Measurements from ENCODE around the gene IPMK. TPM values are rescaled to one million over a fixed set of nuclear protein-coding genes. Genes with fewer than 3 reads are reported as not detected.

Gene IPMK
- total and polyA plus RNA-seq, 5 donors: 1.2 to 2.6 (median 2.1) TPM

DNA sequence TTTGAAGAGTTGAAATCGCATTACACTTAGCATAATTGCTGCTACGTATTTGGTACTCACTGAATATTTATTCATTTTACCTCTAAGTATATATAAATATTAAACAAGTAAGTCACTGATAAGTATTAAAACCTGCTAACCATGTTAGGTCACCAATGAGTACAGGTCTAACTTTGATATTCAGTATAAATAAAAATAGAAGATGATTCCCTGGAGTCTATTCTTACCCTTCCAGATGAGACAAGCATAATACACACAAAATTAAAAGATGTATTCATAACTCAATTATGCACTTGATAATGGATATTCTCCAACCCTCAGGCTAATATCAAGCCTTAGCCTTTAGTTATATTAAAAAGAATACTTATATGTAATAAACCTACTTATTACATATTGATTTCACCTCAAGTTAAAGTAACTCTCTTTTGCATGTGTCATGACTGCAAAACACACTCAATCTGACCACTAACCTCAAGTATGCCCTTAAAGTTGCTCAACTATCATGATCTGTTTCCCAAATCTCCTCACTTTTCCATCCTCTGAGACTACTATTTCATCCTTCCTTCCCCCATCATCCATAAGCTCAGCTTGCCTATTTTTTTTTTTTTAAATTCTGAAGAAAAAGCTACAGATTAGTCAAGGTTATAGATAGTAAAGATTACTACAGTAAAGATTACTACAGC is 46.8 kb downstream of the IPMK start:
- Histone ChIP-seq H3K27ac (ENCODE audit: low read length) (no peak overlapping the region), H3K4me3 (ENCODE audit: low read length) (no peak overlapping the region), H3K9me3 (ENCODE audit: control insufficient read depth, low read length) (no peaks in the 10 kb centered on the region), H3K27me3 (ENCODE audit: control insufficient read depth, insufficient read depth) (no peaks in the 10 kb centered on the region), H3K4me1 (ENCODE audit: control insufficient read depth, insufficient read depth, low read length) (no peaks in the 10 kb centered on the region)
- DNase-seq (no peak), ATAC-seq (no peak)
- intact Hi-C loops (cut with DNase I): no loop called here
- 97% methylated on average over 2 of the region's 2 CpGs for WGBS

DNA sequence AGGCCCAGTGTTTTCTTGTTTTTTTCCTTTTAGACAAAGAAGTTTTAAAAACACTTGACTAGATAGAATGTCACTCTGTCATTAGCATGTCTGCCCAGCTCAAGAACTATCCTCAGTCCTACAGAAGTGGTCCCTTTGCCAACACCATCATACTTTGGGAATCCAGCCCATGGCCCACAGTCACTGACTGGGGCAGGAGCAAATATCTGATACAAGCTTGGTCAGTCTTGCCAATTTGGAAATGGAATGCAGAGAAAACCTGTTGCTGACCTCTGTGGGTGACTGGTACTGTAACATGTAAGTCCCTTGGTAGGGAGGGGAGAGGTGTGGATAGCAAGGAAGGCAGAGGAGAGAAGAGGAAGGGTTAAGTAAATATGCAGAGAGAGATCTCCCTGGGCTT is 47.8 kb downstream of the IPMK start:
- intact Hi-C loops (cut with DNase I): no loop called here
- ATAC-seq (no peak), DNase-seq (no peak)
- Histone ChIP-seq H3K4me3 (ENCODE audit: low read length) (no peak overlapping the region), H3K4me1 (ENCODE audit: control insufficient read depth, insufficient read depth, low read length) (no peaks in the 10 kb centered on the region), H3K27ac (ENCODE audit: low read length) (no peak overlapping the region), H3K9me3 (ENCODE audit: control insufficient read depth, low read length) (no peaks in the 10 kb centered on the region), H3K27me3 (ENCODE audit: control insufficient read depth, insufficient read depth) (no peaks in the 10 kb centered on the region)

DNA sequence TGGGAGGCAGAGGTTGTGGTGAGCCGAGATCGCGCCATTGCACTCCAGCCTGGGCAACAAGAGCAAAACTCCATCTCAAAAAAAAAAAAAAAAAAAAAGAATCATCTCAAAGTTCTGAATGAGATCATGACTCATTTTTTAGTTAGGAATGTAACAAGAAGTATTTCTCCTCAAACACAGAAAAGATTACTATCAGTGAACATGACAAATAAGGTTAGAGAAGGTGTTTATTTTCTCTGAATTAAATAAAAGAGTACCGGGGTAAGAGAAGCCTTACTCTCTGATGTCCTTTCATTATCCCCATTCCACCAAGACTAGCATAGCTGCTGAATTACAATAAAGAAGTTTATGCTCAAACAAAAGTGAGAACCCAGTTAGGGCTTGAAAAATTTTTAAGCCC is 50.1 kb downstream of the IPMK start:
- ATAC-seq (no peak), DNase-seq (no peak)
- intact Hi-C loops (cut with DNase I): no loop called here
- Histone ChIP-seq H3K4me3 (ENCODE audit: low read length) (no peak overlapping the region), H3K4me1 (ENCODE audit: control insufficient read depth, insufficient read depth, low read length) (no peaks in the 10 kb centered on the region), H3K27ac (ENCODE audit: low read length) (no peak overlapping the region), H3K27me3 (ENCODE audit: control insufficient read depth, insufficient read depth) (no peaks in the 10 kb centered on the region), H3K9me3 (ENCODE audit: control insufficient read depth, low read length) (no peaks in the 10 kb centered on the region)
- 96% methylated on average over 4 of the region's 4 CpGs for WGBS

DNA sequence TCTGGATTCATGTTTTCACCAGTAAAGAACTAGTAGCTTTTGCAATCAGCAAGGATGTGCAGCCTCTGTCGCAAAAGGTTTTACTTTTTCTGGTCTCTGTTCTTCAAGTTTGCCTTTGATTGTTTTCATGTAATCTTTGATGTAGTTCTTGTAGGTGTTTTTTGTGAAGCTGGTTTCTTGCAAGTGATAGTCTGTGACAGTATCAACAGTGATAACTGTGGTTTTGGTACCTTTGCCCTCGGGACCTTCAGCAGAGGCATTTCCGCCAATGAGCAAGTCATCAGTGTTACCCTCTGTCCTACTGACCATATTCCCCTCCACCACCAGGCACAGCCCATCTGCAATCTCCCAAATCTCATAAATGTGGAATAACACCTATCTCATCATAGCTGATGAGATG is 55.1 kb downstream of the IPMK start:
- Histone ChIP-seq H3K9me3 (ENCODE audit: control insufficient read depth, low read length) (no peaks in the 10 kb centered on the region), H3K4me1 (ENCODE audit: control insufficient read depth, insufficient read depth, low read length) (no peaks in the 10 kb centered on the region), H3K27ac (ENCODE audit: low read length) (no peak overlapping the region), H3K27me3 (ENCODE audit: control insufficient read depth, insufficient read depth) (no peaks in the 10 kb centered on the region), H3K4me3 (ENCODE audit: low read length) (no peak overlapping the region)
- ATAC-seq (no peak), DNase-seq (no peak)
- WGBS: 91% methylated on average over 3 of the region's 3 CpGs
- intact Hi-C loops (cut with DNase I): no loop called here

DNA sequence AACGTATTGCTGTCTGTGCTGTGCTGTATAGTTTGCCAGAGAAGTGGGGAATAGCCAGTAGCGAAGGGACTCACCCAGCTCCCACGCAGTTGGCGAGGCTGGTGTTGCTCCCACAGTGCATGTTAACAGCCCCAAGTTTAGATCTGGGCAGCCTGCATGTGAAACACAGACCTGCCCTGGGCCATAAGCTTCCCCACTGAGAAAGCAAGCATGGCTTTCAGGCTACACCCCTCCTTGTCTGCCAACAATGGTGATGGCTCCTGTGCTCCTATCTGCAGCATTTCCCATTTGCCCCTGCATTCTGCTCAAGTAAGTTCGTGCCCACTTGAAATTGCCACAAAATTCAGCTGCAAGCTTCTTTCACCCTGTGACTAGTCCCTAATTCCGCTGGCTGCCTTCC is 57.5 kb downstream of the IPMK start:
- intact Hi-C loops (cut with DNase I): no loop called here
- no peak for DNase-seq
- Histone ChIP-seq H3K27me3 (ENCODE audit: control insufficient read depth, insufficient read depth) (no peaks in the 10 kb centered on the region), H3K4me1 (ENCODE audit: control insufficient read depth, insufficient read depth, low read length) (no peaks in the 10 kb centered on the region), H3K9me3 (ENCODE audit: control insufficient read depth, low read length) (no peaks in the 10 kb centered on the region), H3K4me3 (ENCODE audit: low read length) (no peak overlapping the region), H3K27ac (ENCODE audit: low read length) (no peak overlapping the region)
- WGBS: 91% methylated on average over 6 of the region's 6 CpGs
- no peak for ATAC-seq

DNA sequence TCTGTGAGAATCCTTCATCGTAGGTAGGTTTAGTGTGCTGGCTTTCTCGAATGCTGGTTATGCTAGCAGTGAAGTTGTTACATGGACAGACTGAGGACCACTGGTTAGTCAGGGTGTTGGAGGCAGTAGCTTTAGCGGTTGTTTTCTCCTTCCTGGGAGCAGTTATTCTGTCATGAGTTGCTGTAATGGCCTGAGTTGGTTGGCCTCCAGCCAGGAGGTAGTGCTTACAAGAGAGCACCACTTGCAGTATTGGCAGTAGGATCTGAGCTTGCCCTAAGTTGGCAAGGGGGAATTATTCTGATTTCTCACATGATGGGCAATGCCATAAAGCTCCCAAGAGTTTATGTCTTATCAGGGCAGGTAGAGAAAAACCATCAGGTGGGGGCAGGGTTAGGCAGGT is 58.0 kb downstream of the IPMK start:
- ATAC-seq (peak; percentile 16 to 21), DNase-seq (peak in 2 of 3 donors; percentile 26 to 66)
- intact Hi-C loops (cut with DNase I): no loop called here
- no peak overlapping the region for H3K27ac ChIP-seq (ENCODE audit: low read length)
- no peaks in the 10 kb centered on the region for H3K9me3 ChIP-seq (ENCODE audit: control insufficient read depth, low read length)
- no peaks in the 10 kb centered on the region for H3K27me3 ChIP-seq (ENCODE audit: control insufficient read depth, insufficient read depth)
- H3K4me1 ChIP-seq (ENCODE audit: control insufficient read depth, insufficient read depth, low read length): no peaks in the 10 kb centered on the region
- no peak overlapping the region for H3K4me3 ChIP-seq (ENCODE audit: low read length)
- 87% methylated on average over 3 of the region's 3 CpGs for WGBS

DNA sequence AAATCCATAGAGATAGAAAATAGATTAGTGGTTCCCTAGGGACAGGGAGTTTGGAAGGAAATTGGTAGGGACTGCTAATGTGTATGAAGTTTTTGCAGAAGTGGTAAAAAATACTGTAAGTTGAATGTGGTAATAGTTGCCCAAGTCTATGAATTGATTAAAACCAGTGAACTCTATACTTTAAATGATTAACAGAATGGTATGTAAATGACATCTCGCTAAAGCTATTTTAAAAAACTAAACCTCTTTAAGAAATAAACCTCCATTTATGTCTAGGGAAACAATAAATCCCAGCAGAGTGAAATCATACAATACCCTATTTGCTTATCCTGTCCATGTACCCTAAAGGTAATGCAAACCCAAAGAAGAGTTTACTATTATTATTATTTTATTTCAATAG is 61.4 kb downstream of the IPMK start:
- Histone ChIP-seq H3K27ac (ENCODE audit: low read length) (no peak overlapping the region), H3K4me3 (ENCODE audit: low read length) (no peak overlapping the region), H3K27me3 (ENCODE audit: control insufficient read depth, insufficient read depth) (no peaks in the 10 kb centered on the region), H3K4me1 (ENCODE audit: control insufficient read depth, insufficient read depth, low read length) (no peaks in the 10 kb centered on the region), H3K9me3 (ENCODE audit: control insufficient read depth, low read length) (no peaks in the 10 kb centered on the region)
- no peak for DNase-seq
- intact Hi-C loops (cut with DNase I): no loop called here
- 99% methylated on average over 1 of the region's 1 CpG for WGBS
- ATAC-seq: no peak

DNA sequence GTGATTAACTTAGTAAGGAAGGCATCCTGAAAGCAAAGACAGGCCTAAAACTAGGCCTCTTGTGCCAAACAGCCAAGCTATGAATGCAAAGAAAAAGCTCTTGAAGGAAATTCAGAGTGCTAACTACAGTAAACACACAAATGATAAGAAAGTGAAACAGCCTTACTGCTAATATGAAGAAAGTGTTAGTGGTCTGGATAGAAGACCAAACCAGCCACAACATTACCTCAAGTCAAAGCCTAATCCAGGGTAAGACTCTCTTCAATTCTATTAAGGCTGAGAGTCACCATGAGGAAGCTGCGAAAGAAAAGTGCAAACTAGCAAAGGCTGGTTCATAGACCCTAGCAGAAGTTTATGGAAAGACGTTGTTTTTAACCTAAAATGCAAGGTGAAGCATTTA is 66.0 kb downstream of the IPMK start:
- Histone ChIP-seq H3K9me3 (ENCODE audit: control insufficient read depth, low read length) (no peaks in the 10 kb centered on the region), H3K27ac (ENCODE audit: low read length) (no peak overlapping the region), H3K4me1 (ENCODE audit: control insufficient read depth, insufficient read depth, low read length) (no peaks in the 10 kb centered on the region), H3K27me3 (ENCODE audit: control insufficient read depth, insufficient read depth) (no peaks in the 10 kb centered on the region), H3K4me3 (ENCODE audit: low read length) (no peak overlapping the region)
- 97% methylated on average over 2 of the region's 2 CpGs for WGBS
- ATAC-seq: no peak
- no peak for DNase-seq
- intact Hi-C loops (cut with DNase I): no loop called here

DNA sequence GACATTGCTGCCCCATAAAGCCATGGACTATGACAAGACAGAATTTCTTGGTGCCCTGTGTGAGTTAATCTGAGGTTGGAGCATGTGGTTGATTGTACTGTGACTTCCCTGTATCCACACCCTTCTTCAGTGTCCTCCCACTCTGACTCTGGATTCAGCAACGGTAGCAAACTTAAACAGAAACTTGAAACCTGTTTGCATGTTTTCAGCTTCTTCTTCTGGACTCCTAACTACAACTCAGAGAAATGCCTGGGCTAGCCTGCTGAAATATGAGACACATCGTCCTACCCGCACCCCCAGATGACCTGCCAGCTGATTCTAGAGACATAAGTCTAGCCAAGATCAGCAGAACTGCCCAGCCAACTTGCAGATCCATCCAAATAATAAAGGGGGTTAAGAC is 78.4 kb downstream of the IPMK start:
- peak in 1 of 2 donors; percentile 66 for ATAC-seq
- Histone ChIP-seq H3K9me3 (ENCODE audit: control insufficient read depth, low read length) (no peaks in the 10 kb centered on the region), H3K27me3 (ENCODE audit: control insufficient read depth, insufficient read depth) (no peaks in the 10 kb centered on the region), H3K27ac (ENCODE audit: low read length) (no peak overlapping the region), H3K4me3 (ENCODE audit: low read length) (no peak overlapping the region), H3K4me1 (ENCODE audit: control insufficient read depth, insufficient read depth, low read length) (peaks cover 3% of the 10 kb centered on the region)
- intact Hi-C loops (cut with DNase I): no loop called here
- peak in 1 of 3 donors; percentile 59 for DNase-seq
- 25% methylated on average over 3 of the region's 3 CpGs for WGBS

DNA sequence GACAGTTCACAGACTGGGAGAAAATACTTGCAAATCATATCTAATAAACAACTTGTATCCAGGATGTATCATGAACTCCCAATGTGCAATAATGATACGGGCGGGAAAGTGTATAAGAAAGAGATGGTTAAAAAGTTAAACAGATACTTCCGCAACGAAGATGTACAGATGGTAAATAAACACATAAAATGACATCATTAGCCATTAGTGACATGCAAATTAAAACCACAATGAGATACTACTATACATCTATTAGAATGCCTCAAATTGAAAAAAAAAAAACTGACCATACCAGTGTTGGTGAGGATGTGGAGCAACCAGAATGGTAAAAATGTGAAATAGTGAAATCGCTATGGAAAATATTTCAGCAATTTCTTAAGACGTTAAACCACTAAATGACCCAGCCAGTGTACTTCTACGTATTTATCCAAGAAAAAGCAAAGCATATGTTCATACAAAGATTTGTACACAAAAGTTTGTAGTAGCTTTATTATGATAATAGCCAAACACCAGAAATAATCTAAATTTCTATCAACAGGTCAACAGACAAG is 83.5 kb downstream of the IPMK start:
- no peaks in the 10 kb centered on the region for H3K27me3 ChIP-seq (ENCODE audit: control insufficient read depth, insufficient read depth)
- intact Hi-C loops (cut with DNase I): loop anchor here in 1 of 4 donors (5.0 kb wide), 1 partner anchor 108 kb away; no protein-coding TSS in a partner anchor
- no peaks in the 10 kb centered on the region for H3K9me3 ChIP-seq (ENCODE audit: control insufficient read depth, low read length)
- DNase-seq: no peak
- H3K4me1 ChIP-seq (ENCODE audit: control insufficient read depth, insufficient read depth, low read length): peaks cover under 1% of the 10 kb centered on the region
- ATAC-seq: no peak
- 89% methylated on average over 7 of the region's 7 CpGs for WGBS
- no peak overlapping the region for H3K27ac ChIP-seq (ENCODE audit: low read length)
- H3K4me3 ChIP-seq (ENCODE audit: low read length): no peak overlapping the region

DNA sequence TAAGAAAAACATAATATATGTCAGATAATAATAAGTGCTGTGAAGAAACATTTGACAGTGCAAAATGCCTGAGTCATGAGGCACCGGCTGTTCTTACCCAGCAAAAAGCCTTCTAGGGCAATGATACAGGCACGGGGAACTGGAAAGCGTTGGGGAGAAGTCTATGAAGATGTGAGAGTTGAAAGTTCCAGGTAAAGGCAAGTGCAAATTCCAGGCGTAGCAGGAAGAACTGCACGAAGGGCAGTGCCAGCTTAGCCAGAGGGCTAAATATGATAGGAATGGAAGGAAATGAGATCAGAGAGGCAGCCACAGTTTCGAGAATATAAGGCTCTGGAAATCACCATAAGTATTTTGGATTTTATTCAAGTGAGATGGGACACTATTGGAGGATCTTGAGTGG is 87.0 kb downstream of the IPMK start:
- Histone ChIP-seq H3K27me3 (ENCODE audit: control insufficient read depth, insufficient read depth) (no peaks in the 10 kb centered on the region), H3K9me3 (ENCODE audit: control insufficient read depth, low read length) (no peaks in the 10 kb centered on the region), H3K4me3 (ENCODE audit: low read length) (no peak overlapping the region), H3K27ac (ENCODE audit: low read length) (no peak overlapping the region), H3K4me1 (ENCODE audit: control insufficient read depth, insufficient read depth, low read length) (no peaks in the 10 kb centered on the region)
- 69% methylated on average over 6 of the region's 6 CpGs for WGBS
- ATAC-seq: no peak
- intact Hi-C loops (cut with DNase I): loop anchor here in 1 of 4 donors (5.0 kb wide), 1 partner anchor 112 kb away; no protein-coding TSS in a partner anchor
- DNase-seq: no peak
